ENCODE data around the gene FAM107A. TPM values are rescaled to one million over a fixed set of nuclear protein-coding genes. Genes with fewer than 3 reads are reported as not detected.

The FAM107A gene
- total and polyA plus RNA-seq, 2 experiments from 2014 or later: 1.0 to 1.1 TPM

DNA sequence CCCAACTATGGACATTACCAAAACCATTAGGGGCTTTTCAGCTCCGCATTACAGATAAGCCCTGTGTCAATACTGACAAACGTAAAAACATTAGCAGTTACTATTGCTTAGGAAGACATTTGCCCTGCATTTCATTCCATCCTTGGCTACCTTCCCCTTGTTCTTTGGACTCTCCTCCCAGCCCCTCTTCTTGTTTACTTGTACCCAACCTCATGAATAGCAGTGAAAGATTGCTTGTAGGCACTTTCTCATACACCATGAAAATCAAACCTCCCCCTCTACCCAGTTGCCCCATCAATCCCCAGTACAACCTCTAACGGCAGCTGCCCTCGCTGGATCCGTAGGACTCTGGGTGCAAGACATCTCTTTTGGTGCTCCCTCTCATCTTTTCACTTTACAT, 16.9 kb upstream of the FAM107A start:
- H3F3A ChIP-seq (replicated peaks; ENCODE audit: low read depth): no peaks in the 10 kb centered on the region
- H3K9me3 Mint-ChIP-seq: no peaks in the 10 kb centered on the region
- no peak overlapping the region for H3K4me3 ChIP-seq
- no peak overlapping the region for H3K27ac Mint-ChIP-seq
- H3K27me3 Mint-ChIP-seq (ENCODE audit: insufficient read depth, low read depth, poor library complexity): peaks cover 2% of the 10 kb centered on the region
- ATAC-seq (no peak), DNase-seq (ENCODE audit: low spot score) (no peak)
- no peak overlapping the region for H2AFZ ChIP-seq
- TF ChIP-seq EZH2phosphoT487 (IDR thresholded peaks at IDR 0.05; ENCODE audit: unreplicated experiment) (no peak), NANOG (IDR thresholded peaks at IDR 0.05; ENCODE audit: borderline replicate concordance) (no peak), POLR2AphosphoS5 (IDR thresholded peaks at IDR 0.05; ENCODE audit: low read depth) (no peak), CREB1 (CRISPR knock-in tag; IDR thresholded peaks at IDR 0.05; ENCODE audit: low read depth) (no peak), EZH2 (IDR thresholded peaks at IDR 0.05; ENCODE audit: low read depth, unreplicated experiment) (no peak), JUNB (IDR thresholded peaks at IDR 0.05; ENCODE audit: unreplicated experiment) (no peak), ZNF331 (CRISPR knock-in tag; IDR thresholded peaks at IDR 0.05; ENCODE audit: low read depth) (no peak), ZNF114 (CRISPR knock-in tag; IDR thresholded peaks at IDR 0.05) (no peak), ETS1 (IDR thresholded peaks at IDR 0.05) (no peak), REST (IDR thresholded peaks at IDR 0.05; ENCODE audit: unreplicated experiment) (no peak), STAT1 (IDR thresholded peaks at IDR 0.05; ENCODE audit: unreplicated experiment) (no peak)
- TF ChIP-seq, protein P1, sequence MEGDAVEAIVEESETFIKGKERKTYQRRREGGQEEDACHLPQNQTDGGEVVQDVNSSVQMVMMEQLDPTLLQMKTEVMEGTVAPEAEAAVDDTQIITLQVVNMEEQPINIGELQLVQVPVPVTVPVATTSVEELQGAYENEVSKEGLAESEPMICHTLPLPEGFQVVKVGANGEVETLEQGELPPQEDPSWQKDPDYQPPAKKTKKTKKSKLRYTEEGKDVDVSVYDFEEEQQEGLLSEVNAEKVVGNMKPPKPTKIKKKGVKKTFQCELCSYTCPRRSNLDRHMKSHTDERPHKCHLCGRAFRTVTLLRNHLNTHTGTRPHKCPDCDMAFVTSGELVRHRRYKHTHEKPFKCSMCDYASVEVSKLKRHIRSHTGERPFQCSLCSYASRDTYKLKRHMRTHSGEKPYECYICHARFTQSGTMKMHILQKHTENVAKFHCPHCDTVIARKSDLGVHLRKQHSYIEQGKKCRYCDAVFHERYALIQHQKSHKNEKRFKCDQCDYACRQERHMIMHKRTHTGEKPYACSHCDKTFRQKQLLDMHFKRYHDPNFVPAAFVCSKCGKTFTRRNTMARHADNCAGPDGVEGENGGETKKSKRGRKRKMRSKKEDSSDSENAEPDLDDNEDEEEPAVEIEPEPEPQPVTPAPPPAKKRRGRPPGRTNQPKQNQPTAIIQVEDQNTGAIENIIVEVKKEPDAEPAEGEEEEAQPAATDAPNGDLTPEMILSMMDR (conservative IDR thresholded peaks at IDR 0.05; ENCODE audit: low read depth in 2 of 2): no peak
- TF ChIP-seq, protein P2, sequence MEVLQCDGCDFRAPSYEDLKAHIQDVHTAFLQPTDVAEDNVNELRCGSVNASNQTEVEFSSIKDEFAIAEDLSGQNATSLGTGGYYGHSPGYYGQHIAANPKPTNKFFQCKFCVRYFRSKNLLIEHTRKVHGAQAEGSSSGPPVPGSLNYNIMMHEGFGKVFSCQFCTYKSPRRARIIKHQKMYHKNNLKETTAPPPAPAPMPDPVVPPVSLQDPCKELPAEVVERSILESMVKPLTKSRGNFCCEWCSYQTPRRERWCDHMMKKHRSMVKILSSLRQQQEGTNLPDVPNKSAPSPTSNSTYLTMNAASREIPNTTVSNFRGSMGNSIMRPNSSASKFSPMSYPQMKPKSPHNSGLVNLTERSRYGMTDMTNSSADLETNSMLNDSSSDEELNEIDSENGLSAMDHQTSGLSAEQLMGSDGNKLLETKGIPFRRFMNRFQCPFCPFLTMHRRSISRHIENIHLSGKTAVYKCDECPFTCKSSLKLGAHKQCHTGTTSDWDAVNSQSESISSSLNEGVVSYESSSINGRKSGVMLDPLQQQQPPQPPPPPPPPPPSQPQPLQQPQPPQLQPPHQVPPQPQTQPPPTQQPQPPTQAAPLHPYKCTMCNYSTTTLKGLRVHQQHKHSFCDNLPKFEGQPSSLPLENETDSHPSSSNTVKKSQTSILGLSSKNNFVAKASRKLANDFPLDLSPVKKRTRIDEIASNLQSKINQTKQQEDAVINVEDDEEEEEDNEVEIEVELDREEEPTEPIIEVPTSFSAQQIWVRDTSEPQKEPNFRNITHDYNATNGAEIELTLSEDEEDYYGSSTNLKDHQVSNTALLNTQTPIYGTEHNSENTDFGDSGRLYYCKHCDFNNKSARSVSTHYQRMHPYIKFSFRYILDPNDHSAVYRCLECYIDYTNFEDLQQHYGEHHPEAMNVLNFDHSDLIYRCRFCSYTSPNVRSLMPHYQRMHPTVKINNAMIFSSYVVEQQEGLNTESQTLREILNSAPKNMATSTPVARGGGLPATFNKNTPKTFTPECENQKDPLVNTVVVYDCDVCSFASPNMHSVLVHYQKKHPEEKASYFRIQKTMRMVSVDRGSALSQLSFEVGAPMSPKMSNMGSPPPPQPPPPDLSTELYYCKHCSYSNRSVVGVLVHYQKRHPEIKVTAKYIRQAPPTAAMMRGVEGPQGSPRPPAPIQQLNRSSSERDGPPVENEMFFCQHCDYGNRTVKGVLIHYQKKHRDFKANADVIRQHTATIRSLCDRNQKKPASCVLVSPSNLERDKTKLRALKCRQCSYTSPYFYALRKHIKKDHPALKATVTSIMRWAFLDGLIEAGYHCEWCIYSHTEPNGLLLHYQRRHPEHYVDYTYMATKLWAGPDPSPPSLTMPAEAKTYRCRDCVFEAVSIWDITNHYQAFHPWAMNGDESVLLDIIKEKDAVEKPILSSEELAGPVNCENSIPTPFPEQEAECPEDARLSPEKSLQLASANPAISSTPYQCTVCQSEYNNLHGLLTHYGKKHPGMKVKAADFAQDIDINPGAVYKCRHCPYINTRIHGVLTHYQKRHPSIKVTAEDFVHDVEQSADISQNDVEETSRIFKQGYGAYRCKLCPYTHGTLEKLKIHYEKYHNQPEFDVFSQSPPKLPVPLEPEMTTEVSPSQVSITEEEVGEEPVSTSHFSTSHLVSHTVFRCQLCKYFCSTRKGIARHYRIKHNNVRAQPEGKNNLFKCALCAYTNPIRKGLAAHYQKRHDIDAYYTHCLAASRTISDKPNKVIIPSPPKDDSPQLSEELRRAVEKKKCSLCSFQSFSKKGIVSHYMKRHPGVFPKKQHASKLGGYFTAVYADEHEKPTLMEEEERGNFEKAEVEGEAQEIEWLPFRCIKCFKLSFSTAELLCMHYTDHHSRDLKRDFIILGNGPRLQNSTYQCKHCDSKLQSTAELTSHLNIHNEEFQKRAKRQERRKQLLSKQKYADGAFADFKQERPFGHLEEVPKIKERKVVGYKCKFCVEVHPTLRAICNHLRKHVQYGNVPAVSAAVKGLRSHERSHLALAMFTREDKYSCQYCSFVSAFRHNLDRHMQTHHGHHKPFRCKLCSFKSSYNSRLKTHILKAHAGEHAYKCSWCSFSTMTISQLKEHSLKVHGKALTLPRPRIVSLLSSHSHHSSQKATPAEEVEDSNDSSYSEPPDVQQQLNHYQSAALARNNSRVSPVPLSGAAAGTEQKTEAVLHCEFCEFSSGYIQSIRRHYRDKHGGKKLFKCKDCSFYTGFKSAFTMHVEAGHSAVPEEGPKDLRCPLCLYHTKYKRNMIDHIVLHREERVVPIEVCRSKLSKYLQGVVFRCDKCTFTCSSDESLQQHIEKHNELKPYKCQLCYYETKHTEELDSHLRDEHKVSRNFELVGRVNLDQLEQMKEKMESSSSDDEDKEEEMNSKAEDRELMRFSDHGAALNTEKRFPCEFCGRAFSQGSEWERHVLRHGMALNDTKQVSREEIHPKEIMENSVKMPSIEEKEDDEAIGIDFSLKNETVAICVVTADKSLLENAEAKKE (CRISPR knock-in tag; IDR thresholded peaks at IDR 0.05): no peak
- peaks cover 5% of the 10 kb centered on the region; the same call in 2 of the 3 replicates for H3K4me1 Mint-ChIP-seq
- no peak overlapping the region for H3K4me2 ChIP-seq
- no peaks in the 10 kb centered on the region for H3K79me2 ChIP-seq (replicated peaks; ENCODE audit: insufficient read depth)
- no peaks in the 10 kb centered on the region for H3K27me3 ChIP-seq (ENCODE audit: insufficient read depth)
- H3K36me3 ChIP-seq (ENCODE audit: insufficient read depth): no peaks in the 10 kb centered on the region
- H3K4me1 ChIP-seq (ENCODE audit: insufficient read depth): no peaks in the 10 kb centered on the region
- H3K9me2 ChIP-seq (ENCODE audit: insufficient read depth): no peaks in the 10 kb centered on the region
- no peaks in the 10 kb centered on the region for H4K20me1 ChIP-seq (replicated peaks; ENCODE audit: insufficient read depth)
- no peak overlapping the region for H3K4me3 Mint-ChIP-seq
- H3K27ac ChIP-seq (ENCODE audit: low read depth): no peak overlapping the region
- H3K36me3 Mint-ChIP-seq (ENCODE audit: low read depth): no peaks in the 10 kb centered on the region
